RWPE1 (cell line): Measurements from ENCODE around the gene NOS3.

Experiments
- CTCF ChIA-PET: fragments of 350-600 bp; sonication (Branson Sonifier 250); formaldehyde crosslinking; extraction: SDS; loops from one replicate; lab custom pipeline; 2021; lab: Yijun Ruan, JAX
- POLR2A ChIA-PET: fragments of 400-600 bp; formaldehyde crosslinking; extraction: SDS; loops from one replicate; lab custom pipeline; 2020; ENCODE audit warnings: antibody characterized with exemption; ENCODE audit not compliant: low non-redundant PET; lab: Yijun Ruan, JAX
- DNase-seq: peaks from one replicate; pipeline ENCODE4 v3.0.0; 2012; ENCODE audit warnings: low spot score
- H3K27ac ChIP-seq: fragments of 450-650 bp; 2 replicates; pipeline ENCODE4 v1.5.1; 2017
- TF ChIP-seq, protein P1 (sequence below): fragments of 450-650 bp; conservative IDR thresholded peaks from 2 replicates; pipeline ENCODE4 v1.5.1; 2017; ENCODE audit warnings: low read depth, mild to moderate bottlenecking

Gene NOS3

DNA sequence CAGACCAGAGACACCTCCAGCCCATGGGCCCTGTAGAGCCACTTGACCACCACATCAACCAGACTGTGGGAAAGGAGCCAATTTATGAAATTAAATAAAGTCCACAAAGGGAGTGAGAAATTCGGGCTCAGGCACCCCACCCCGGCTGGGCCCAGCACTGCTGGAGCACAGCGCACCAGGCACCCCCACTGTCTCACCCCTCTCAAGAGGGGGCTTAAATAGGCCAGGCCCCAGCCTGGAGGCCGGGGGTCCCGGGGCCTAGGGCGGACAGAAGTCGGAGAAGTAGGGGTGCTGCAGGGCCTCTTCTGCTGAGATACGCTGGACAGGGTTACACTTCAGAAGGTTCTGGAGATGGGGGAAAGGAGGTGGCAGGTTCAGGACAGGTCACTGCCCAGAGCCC lies 62.9 kb downstream of the NOS3 start:
- TF ChIP-seq, protein P1, sequence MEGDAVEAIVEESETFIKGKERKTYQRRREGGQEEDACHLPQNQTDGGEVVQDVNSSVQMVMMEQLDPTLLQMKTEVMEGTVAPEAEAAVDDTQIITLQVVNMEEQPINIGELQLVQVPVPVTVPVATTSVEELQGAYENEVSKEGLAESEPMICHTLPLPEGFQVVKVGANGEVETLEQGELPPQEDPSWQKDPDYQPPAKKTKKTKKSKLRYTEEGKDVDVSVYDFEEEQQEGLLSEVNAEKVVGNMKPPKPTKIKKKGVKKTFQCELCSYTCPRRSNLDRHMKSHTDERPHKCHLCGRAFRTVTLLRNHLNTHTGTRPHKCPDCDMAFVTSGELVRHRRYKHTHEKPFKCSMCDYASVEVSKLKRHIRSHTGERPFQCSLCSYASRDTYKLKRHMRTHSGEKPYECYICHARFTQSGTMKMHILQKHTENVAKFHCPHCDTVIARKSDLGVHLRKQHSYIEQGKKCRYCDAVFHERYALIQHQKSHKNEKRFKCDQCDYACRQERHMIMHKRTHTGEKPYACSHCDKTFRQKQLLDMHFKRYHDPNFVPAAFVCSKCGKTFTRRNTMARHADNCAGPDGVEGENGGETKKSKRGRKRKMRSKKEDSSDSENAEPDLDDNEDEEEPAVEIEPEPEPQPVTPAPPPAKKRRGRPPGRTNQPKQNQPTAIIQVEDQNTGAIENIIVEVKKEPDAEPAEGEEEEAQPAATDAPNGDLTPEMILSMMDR: no peak
- CTCF ChIA-PET: no interaction called here
- POLR2A ChIA-PET: no interaction called here
- DNase-seq: no peak
- no peak overlapping the region for H3K27ac ChIP-seq

DNA sequence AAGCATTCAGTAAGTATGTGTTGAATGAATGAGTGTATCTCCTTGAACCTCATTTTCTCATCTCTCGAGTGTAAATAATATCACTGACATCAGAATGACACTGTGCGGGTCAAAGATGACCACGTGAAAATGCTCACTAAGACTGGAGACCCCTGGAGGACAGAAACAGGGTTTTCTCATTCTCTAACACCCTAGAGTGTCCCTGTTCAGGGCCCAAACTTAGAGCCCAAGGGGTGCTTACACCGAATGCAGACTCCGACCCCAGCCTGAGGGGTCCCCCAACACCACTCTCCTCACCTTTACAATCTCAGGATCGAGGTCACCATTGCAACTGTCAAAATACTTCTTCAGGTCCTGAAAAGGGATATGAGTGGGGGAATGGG lies 65.5 kb downstream of the NOS3 start:
- ChIA-PET POLR2A (no interaction called here), CTCF (interaction anchor here (0.6 kb wide), 1 partner anchor 31 kb away, joined by 3 read pairs; no protein-coding TSS in a partner anchor)

DNA sequence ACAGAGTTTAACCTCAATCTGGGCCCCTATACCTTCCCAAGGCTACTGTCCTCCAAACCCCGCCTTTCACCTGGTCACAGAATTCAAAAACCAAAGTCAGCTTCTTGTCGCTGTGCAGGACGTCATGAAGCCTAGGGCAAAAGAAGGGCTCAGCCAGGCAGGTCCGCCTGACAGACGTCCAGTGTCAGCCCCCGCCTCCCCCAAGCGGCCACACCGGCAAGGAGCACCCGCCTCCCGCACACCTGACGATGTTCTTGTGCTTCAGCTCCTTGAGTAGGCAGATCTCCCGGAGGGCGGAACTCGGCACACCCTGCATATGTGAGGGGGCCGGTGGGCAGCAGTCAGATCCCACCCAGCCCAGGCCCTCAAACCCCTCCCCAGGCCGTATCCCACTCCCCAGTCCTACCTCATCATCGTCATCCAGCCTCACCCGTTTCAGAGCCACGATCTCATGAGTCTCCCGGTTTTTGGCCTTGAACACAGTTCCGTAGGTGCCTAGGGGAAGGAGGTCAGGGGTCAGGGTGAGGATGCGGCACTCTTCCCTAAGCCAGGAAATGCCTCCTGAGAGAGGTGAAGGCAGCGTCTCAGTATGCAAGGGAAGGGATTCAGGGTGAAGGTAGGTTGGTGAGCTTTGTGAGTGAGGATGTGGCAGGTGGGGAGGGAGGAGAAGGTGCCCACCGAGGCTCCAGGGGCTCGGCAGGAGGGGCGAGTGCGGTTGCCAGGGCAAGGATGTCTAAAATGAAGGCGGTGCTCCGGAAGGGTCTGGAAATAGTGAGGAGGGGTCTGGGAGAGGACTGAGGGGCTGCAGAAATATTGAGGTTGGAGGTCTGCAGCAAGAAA lies 66.1 kb downstream of the NOS3 start:
- TF ChIP-seq, protein P1: no peak
- CTCF ChIA-PET: interaction anchor here (0.6 to 1.0 kb wide), 3 partner anchors 31 to 68 kb away, joined by 3 to 5 read pairs (median 3); no protein-coding TSS in a partner anchor
- POLR2A ChIA-PET: no interaction called here
- H3K27ac ChIP-seq: peak overlapping the region; percentile 96
- no peak for DNase-seq

More for the DNA sequence above, 65.5 kb downstream of the NOS3 start:
- peak overlapping the region; percentile 96 for H3K27ac ChIP-seq
- DNase-seq: no peak
- TF ChIP-seq, protein P1: no peak

DNA sequence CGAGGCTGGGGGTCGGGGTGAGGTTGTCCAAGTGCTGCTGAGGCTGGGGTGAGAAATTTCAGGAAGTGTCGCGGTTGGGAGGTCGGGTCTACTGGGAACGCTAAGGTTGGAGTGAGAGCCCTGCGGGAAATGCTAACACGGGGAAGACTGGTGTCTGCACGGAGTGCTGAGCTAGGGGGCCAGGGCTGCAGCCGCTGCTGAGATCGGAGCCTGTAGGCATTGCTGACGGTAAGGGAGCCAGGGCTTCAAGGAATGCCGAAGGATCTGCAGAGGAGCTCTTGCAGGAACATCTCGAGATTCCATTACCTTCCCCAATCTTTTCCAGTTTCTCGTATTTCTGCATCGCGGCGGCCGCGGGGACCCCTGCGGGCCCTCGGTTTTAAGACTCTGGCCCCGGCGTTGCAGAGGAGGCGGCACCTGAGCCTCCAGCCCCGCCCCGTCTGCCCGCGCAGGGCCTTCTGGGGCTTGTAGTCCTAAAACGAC lies 66.7 kb downstream of the NOS3 start, which contains the start of gene CDK5:
Gene CDK5 (minus strand): TSS at position 392 of the 483 bp plus-strand sequence. CDS start 49 bp downstream, at position 343.
- peak within 1 kb of the TSS; percentile 96 for H3K27ac ChIP-seq
- ChIA-PET CTCF (interaction anchor here (1.0 kb wide), 2 partner anchors 28 to 39 kb away, joined by 3 read pairs; no protein-coding TSS in a partner anchor), POLR2A (no interaction called here)
- no peak for DNase-seq
- TF ChIP-seq, protein P1: no peak

DNA sequence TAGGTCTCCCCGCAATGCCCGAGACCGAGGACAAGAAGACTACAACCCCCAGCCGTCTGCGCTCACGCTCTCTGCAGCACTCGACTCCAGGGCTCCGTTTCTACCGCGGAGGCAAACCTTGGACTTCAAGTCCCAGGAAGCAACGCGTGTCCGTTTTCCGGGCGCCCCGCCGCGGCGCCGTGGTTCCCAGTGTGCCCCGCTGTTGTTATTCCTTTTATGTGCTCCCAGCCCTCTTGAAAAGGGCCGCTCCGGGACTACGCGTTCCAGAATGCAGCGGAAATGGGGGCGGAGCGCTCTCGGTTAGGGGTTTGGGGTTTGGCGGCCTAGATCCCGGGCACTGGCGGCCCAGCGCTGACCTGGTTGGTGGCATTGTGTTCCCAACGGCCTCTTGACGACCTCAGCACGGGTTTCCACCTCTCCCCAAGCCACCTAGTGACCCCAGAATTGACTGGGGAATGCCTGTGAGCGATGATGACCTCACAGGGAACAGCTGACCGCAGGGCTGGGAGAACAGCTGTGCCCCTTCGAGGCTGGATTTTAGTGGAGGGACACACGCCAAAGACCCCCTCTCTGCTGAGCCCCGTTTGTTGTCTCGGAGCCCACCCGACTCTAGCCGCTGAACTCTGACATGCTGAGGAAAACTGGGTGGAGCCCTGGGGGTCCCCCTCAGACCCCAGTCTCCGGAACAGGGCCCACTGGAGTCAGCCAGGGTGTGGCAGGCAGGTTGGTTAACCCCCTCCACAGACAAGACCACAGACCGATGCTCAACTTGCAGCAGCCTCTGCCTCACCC lies 67.4 kb downstream of the NOS3 start:
- peak; percentile 96 for DNase-seq
- CTCF ChIA-PET: interaction anchor here (1.0 kb wide), 2 partner anchors 27 to 53 kb away, joined by 3 to 4 read pairs; no protein-coding TSS in a partner anchor
- TF ChIP-seq, protein P1: no peak
- peak overlapping the region; percentile 96 for H3K27ac ChIP-seq
- POLR2A ChIA-PET: no interaction called here
